Left ventricle myocardium inferior (tissue), 1 donor: ENCODE measurements around the gene FBLN2. TPM values are rescaled to one million over a fixed set of nuclear protein-coding genes. Genes with fewer than 3 reads are reported as not detected.
A peak's percentile ranks its signal among the peaks of the same experiment; 100 is the strongest.

Source experiments
- DNase-seq: peaks from one replicate; pipeline ENCODE4 v3.0.0-alpha.2; 2020
- H3K27ac ChIP-seq: fragments of 200-600 bp; replicated peaks from 2 replicates; pipeline ENCODE4 v1.8.0; 2021
- H3K27me3 ChIP-seq: fragments of 200-600 bp; 2 replicates; pipeline ENCODE4 v1.8.0; 2021; ENCODE audit warnings: low read depth
- H3K36me3 ChIP-seq: fragments of 200-600 bp; 2 replicates; pipeline ENCODE4 v1.8.0; 2021
- H3K4me1 ChIP-seq: fragments of 200-600 bp; 2 replicates; pipeline ENCODE4 v1.8.0; 2021
- H3K4me3 ChIP-seq: fragments of 200-600 bp; 2 replicates; pipeline ENCODE4 v1.8.0; 2021; ENCODE audit warnings: mild to moderate bottlenecking, moderate library complexity
- H3K9me3 ChIP-seq: fragments of 200-600 bp; replicated peaks from 2 replicates; pipeline ENCODE4 v1.8.0; 2021
- CTCF ChIP-seq: fragments of 200-600 bp; IDR thresholded peaks from 2 replicates; pipeline ENCODE4 v1.8.0; 2021; ENCODE audit warnings: antibody characterized with exemption, mild to moderate bottlenecking, borderline replicate concordance
- intact Hi-C: fragments of 100-400 bp; cut with micrococcal nuclease; formaldehyde crosslinking; loops from one replicate; pipeline ENCODE4 v1.11.0; 2022
- total RNA-seq: library from RNA; stranded (reverse); fragmentation: NEBNext Ultra II Directional; extraction: Animal tissue kit (Norgen Biotek cat#: 25700); gene quantifications from one replicate; pipeline ENCODE4 v1.2.1, GENCODE V29; 2021
- donor health status: DM: no; HTN: yes; CAD: no; lungs with severe emphysema.

FBLN2 gene
- total RNA-seq, 1 donor from 2014 or later: 56.7 TPM

- DNase-seq: no peak
- intact Hi-C loops: no loop called here
- peaks cover 11% of the 10 kb centered on the region for H3K4me1 ChIP-seq
- H3K27me3 ChIP-seq: no peaks in the 10 kb centered on the region
- H3K9me3 ChIP-seq: no peaks in the 10 kb centered on the region
- no peak overlapping the region for H3K4me3 ChIP-seq
- no peak overlapping the region for H3K27ac ChIP-seq
- H3K36me3 ChIP-seq: peaks cover 4% of the 10 kb centered on the region
- no peak for TF ChIP-seq CTCF
These were observed 39.1 kb upstream of the FBLN2 start for GRCh38 chr3:13509816-13510192.

- no peak overlapping the region for H3K4me3 ChIP-seq
- DNase-seq: no peak
- TF ChIP-seq CTCF: no peak
- H3K27me3 ChIP-seq: no peaks in the 10 kb centered on the region
- H3K27ac ChIP-seq: no peak overlapping the region
- intact Hi-C loops: no loop called here
- no peaks in the 10 kb centered on the region for H3K36me3 ChIP-seq
- no peaks in the 10 kb centered on the region for H3K9me3 ChIP-seq
- H3K4me1 ChIP-seq: peaks cover 30% of the 10 kb centered on the region
These were observed 36.5 kb upstream of the FBLN2 start for GRCh38 chr3:13512451-13512850.

GRCh38 chr3:13513051-13513912 is 35.6 kb upstream of the FBLN2 start:
- H3K27ac ChIP-seq: peak overlapping the region; percentile 38

GRCh38 chr3:13513913-13514517 is 34.9 kb upstream of the FBLN2 start:
- intact Hi-C loops: no loop called here
- Histone ChIP-seq H3K9me3 (no peaks in the 10 kb centered on the region), H3K36me3 (no peaks in the 10 kb centered on the region), H3K27ac (peak overlapping the region; percentile 38), H3K4me3 (no peak overlapping the region), H3K4me1 (peaks cover 39% of the 10 kb centered on the region), H3K27me3 (no peaks in the 10 kb centered on the region)
- no peak for DNase-seq
- TF ChIP-seq CTCF: no peak

More at GRCh38 chr3:13513051-13513912, 35.6 kb upstream of the FBLN2 start:
- DNase-seq: no peak
- Histone ChIP-seq H3K36me3 (no peaks in the 10 kb centered on the region), H3K27me3 (no peaks in the 10 kb centered on the region), H3K4me1 (peaks cover 31% of the 10 kb centered on the region), H3K9me3 (no peaks in the 10 kb centered on the region), H3K4me3 (no peak overlapping the region)
- no peak for TF ChIP-seq CTCF
- intact Hi-C loops: no loop called here

GRCh38 chr3:13514639-13515435 is 34.1 kb upstream of the FBLN2 start:
- TF ChIP-seq CTCF: no peak
- Histone ChIP-seq H3K4me1 (peaks cover 47% of the 10 kb centered on the region), H3K36me3 (no peaks in the 10 kb centered on the region), H3K27ac (peak overlapping the region; percentile 93), H3K27me3 (no peaks in the 10 kb centered on the region), H3K4me3 (no peak overlapping the region), H3K9me3 (no peaks in the 10 kb centered on the region)
- intact Hi-C loops: no loop called here
- no peak for DNase-seq
